ENCODE data around the gene PTGFR.

PTGFR gene

GRCh38 chr1:78520843-78521242, 30.1 kb downstream of the PTGFR start:
- DNase-seq: no peak

GRCh38 chr1:78522136-78522535, 31.4 kb downstream of the PTGFR start:
- no peak for DNase-seq

GRCh38 chr1:78526496-78526895, 35.7 kb downstream of the PTGFR start:
- no peak for DNase-seq

GRCh38 chr1:78527706-78528105, 36.9 kb downstream of the PTGFR start:
- DNase-seq: no peak

DNA sequence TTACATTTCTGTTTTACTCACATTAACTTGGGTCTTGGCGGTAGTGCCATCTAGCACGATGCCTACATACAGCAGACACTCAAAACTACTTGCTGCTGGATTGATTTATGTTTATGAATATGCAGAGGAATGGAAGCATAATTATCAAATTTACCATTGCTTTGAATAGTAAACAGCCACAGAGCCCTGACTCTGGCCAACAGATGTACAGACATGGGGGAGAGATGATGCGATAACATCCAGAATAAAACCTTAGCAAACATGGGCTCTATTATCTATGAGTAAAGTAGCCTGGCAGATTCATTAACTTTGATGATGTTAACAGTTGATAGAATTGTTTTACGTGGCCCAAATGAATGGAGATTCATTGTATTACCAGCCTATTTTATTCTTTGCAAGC, 42.8 kb downstream of the PTGFR start:
- no peak for DNase-seq

- DNase-seq: no peak
Measured at GRCh38 chr1:78535286-78535685, 44.5 kb downstream of the PTGFR start.

- no peak for DNase-seq
Measured at GRCh38 chr1:78536427-78536826, 45.7 kb downstream of the PTGFR start.

GRCh38 chr1:78540048-78540447, 49.3 kb downstream of the PTGFR start:
- no peak for DNase-seq

DNA sequence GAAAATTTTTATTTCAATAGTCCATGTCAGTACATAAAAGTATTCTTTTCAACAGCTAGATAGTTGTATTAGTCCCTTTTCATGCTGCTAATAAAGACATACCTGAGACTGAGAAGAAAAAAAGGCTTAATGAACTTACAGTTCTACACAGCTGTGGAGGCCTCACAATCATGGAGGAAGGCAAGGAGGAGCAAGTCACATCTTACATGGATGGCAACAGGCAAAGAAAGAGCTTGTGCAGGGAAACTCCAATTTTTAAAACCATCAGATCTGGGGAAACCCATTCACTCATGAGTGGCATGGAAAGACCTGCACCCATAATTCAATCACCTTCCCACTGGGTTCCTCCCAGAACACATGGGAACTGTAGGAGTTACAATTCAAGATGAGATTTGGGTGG, 50.7 kb downstream of the PTGFR start:
- no peak for DNase-seq

DNA sequence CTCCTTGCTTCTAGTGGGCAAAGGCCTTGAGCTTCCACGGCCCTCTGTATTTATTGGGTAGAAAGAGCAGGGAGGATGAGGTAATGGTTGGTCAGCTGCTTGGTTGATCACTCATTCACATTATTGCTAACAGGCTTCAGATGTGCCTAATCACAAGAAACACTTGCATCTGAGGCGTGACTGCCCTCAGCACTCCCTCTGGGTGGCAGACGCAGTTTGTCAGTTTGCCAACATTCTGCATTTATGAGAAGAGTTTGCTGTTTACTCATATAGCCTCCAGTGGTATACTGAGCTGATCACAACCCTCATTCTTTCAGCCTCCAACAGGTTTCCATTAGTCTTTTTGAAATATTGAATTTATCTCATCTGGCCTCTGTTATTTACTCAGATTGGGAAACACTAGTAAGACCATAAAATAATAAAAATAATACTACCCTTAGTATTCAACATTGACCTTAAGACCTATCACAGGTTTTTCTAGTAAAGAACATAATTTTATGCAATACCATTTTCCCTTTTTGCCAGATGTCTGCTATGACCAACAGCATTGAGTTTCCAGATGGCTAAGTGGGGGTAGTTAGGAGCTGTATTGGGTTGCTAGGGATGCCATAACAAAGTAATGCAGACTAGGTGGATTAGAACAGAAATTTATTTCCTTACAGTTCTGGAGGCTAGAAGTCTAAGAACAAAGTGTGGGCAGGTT, 53.3 kb downstream of the PTGFR start:
- DNase-seq: no peak

- no peak for DNase-seq
Measured at GRCh38 chr1:78547081-78547480, 56.3 kb downstream of the PTGFR start.

- no peak for DNase-seq
Measured at GRCh38 chr1:78549331-78549730, 58.6 kb downstream of the PTGFR start.

- DNase-seq: no peak
Measured at GRCh38 chr1:78549891-78550290, 59.1 kb downstream of the PTGFR start.

DNA sequence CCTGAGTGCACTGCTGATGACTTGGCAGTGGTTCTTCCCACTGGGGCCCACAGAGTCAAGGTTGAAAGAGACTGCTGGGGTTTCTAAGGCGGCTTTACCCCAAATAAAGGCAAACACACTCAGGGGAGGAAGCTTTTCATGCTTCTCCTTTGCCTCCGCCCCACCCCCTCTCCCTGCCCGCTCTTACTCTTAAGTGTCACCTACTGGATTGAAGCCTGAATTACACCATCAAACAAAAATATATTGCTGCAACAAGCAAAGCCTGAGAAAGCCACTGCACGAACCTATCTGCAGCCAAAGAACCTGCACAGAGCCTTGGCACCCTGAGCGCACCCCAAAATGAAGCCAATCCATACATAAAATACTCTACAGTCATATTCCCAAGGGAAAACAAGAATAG, 63.1 kb downstream of the PTGFR start:
- DNase-seq: no peak

DNA sequence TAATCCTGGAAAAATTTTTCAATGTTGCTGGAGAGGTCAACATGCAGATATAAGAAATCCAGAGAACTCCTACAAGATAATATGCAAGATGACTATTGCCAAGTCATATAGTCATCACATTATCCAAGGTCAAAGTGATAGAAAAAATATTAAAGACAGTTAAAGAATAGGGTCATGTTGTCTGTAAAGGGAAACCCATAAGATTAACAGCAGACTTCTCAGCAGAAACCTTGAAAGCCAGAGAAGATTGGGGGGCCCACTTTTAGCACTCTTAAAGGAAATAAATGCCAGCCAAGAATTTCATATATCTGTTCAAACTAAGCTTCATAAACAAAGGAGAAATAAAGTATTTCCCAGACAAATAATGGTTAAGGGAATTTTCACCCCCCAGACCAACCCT, 64.1 kb downstream of the PTGFR start:
- DNase-seq: no peak

DNA sequence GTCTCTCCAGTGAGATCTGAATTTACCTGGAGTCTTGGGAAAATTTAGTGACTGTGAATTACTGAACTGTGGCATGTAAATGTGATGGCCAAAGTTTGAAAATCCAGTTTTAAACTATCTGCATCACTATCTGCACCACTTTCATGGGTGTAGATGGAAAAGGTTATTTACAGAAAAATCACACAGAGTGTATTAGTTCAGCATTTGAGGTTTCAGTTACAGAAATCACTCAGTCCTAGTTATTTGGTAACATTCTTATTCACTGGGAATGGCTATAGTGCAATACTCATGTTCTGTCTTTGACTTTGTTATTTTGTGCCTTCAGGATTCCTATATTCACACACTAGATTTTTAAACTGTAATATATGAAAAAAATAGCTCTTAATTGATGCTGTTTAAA, 68.9 kb downstream of the PTGFR start:
- no peak for DNase-seq

DNA sequence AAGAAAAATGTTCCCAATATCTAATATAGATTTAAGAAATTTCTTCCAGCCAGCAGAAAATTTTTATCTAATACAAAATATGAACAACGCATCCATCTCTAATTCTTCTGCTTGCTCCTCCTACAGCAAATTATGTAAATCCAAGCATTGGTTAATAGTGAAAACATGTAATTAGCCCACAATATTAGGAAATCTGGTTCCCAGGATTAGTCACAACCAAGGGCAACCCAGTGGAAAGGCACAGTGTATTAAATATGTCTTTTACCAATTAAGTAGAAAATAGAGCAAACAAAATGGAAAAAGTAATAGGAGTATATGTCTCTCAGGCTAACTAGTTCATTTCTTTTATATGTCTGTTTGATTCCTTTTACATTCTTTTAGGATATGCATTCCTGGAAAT, 70.0 kb downstream of the PTGFR start:
- no peak for DNase-seq

GRCh38 chr1:78561856-78562255, 71.1 kb downstream of the PTGFR start:
- no peak for DNase-seq

DNA sequence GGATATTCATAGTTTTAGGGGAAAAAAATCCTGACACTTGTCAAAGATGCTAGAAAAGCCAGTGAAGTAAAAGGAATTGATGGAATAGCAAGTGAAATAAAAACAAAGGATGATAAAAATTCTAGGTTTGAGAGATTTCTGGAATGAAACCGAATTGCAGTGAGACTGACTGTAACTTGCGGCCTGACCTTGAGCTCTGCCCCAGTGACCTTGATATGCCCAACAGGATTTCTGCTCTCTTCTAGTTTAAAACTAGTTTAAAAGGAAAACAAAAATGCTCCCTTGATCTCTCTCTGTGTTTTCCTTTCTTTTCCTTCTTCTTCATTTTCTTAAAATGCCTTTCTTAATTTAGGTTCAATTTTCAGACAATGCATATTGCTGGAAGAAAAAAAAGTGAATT, 74.6 kb downstream of the PTGFR start:
- no peak for DNase-seq

GRCh38 chr1:78570539-78570938, 79.8 kb downstream of the PTGFR start:
- no peak for DNase-seq

- DNase-seq: no peak
Measured at GRCh38 chr1:78577257-78578100, 86.7 kb downstream of the PTGFR start.

GRCh38 chr1:78586572-78586971, 95.8 kb downstream of the PTGFR start:
- no peak for DNase-seq

DNA sequence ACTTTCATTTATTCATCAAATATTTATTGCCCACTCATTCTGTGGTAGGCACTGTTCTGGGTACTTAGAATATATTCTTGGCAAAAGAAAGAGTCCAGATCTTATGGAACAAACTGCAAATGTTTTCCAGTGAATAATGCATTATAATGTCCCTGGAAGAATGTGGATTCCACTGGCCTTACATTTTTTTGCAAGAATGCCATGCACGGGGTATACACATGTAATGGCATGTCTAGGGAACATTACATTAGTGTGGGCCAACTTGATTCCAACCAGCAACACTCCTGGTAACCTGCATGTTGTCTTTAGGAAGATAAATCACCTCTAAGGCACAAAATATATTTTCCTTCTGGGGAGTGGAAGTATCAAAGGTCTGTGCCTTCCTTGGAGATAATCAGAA, 96.4 kb downstream of the PTGFR start:
- DNase-seq: no peak

All from hippocampal formation (tissue), 2 donors.